Activated naive CD8-positive, alpha-beta T cell treated with anti-CD3 and anti-CD28 coated beads, Interleukin-2, amount 10 ng/mL, durations not matched to agents 7 days and 5 days (primary cell): ENCODE measurements around the gene BNC2. TPM values are rescaled to one million over a fixed set of nuclear protein-coding genes. Genes with fewer than 3 reads are reported as not detected.
"Not testable (repeated sequence)": the region's sequence is repeated elsewhere in the genome, so short reads cannot be mapped to it uniquely, and the experiment has no call there.

Experiments
- ATAC-seq: fragments of 150-1000 bp; cut with Tn5 transposase; one replicate; pipeline ENCODE4 v1.10.0; 2021; ENCODE audit warnings: low read depth, moderate library complexity
- POLR2A ChIA-PET: fragments of 350-600 bp; sonication (Branson Sonifier 250); formaldehyde crosslinking; loops from one replicate; lab custom pipeline; 2021; ENCODE audit warnings: antibody characterized with exemption; lab: Charles Lee
- DNase-seq: peaks from one replicate; pipeline ENCODE4 v3.0.0; 2021
- H3K27ac Mint-ChIP-seq: one replicate; pipeline ENCODE4 v1.8.0; 2022; ENCODE audit warnings: mild to moderate bottlenecking, mixed read lengths
- H3K27me3 Mint-ChIP-seq: one replicate; pipeline ENCODE4 v1.8.0; 2022; ENCODE audit warnings: mild to moderate bottlenecking, moderate library complexity, mixed read lengths
- H3K36me3 Mint-ChIP-seq: one replicate; pipeline ENCODE4 v1.8.0; 2021; ENCODE audit warnings: mild to moderate bottlenecking, mixed read lengths
- H3K4me1 Mint-ChIP-seq: one replicate; pipeline ENCODE4 v1.8.0; 2021; ENCODE audit warnings: mixed read lengths
- H3K4me3 Mint-ChIP-seq: one replicate; pipeline ENCODE4 v1.8.0; 2022; ENCODE audit warnings: mild to moderate bottlenecking, moderate library complexity, mixed read lengths
- H3K9me3 Mint-ChIP-seq: one replicate; pipeline ENCODE4 v1.8.0; 2021; ENCODE audit warnings: mixed read lengths
- total RNA-seq, 2 experiments: library from RNA; stranded (reverse); gene quantifications; one replicate each; pipeline ENCODE4 v1.2.3, GENCODE V29; 2021

The BNC2 gene
- total RNA-seq, result not detected

GRCh38 chr9:16870596-16871335 lies at the start of gene BNC2:
Gene BNC2, minus strand, starts transcription at chr9:16870670. Its CDS starts 22 bp downstream, at chr9:16870648.
- peaks cover 5% of the 10 kb centered on the region for H3K4me1 Mint-ChIP-seq
- POLR2A ChIA-PET, result no interaction called here
- H3K9me3 Mint-ChIP-seq, result no peaks in the 10 kb centered on the region
- no peak for ATAC-seq
- peaks cover 54% of the 10 kb centered on the region for H3K27me3 Mint-ChIP-seq
- H3K27ac Mint-ChIP-seq, result no peak within 1 kb of the TSS
- peak; percentile 28 for DNase-seq
- peak within 1 kb of the TSS; percentile 82 for H3K4me3 Mint-ChIP-seq
- H3K36me3 Mint-ChIP-seq, result peaks cover 2% of the 10 kb centered on the region

GRCh38 chr9:16918920-16919319 lies 48.5 kb upstream of the BNC2 start:
- H3K4me3 Mint-ChIP-seq, result no peak overlapping the region
- no peaks in the 10 kb centered on the region for H3K4me1 Mint-ChIP-seq
- no peaks in the 10 kb centered on the region for H3K27me3 Mint-ChIP-seq
- no peaks in the 10 kb centered on the region for H3K36me3 Mint-ChIP-seq
- no peak overlapping the region for H3K27ac Mint-ChIP-seq
- no peak for DNase-seq
- no peak for ATAC-seq
- POLR2A ChIA-PET, result no interaction called here
- peaks cover 1% of the 10 kb centered on the region for H3K9me3 Mint-ChIP-seq

GRCh38 chr9:16915126-16915831 lies 44.8 kb upstream of the BNC2 start:
- Mint-ChIP-seq H3K4me1 (no peaks in the 10 kb centered on the region), H3K9me3 (peaks cover 1% of the 10 kb centered on the region), H3K27ac (no peak overlapping the region), H3K36me3 (no peaks in the 10 kb centered on the region), H3K27me3 (no peaks in the 10 kb centered on the region), H3K4me3 (no peak overlapping the region)
- POLR2A ChIA-PET, result no interaction called here
- ATAC-seq (no peak), DNase-seq (no peak)

- POLR2A ChIA-PET, result no interaction called here
- no peaks in the 10 kb centered on the region for H3K4me1 Mint-ChIP-seq
- H3K4me3 Mint-ChIP-seq, result no peak overlapping the region
- ATAC-seq (no peak), DNase-seq (no peak)
- no peaks in the 10 kb centered on the region for H3K9me3 Mint-ChIP-seq
- H3K36me3 Mint-ChIP-seq, result no peaks in the 10 kb centered on the region
- no peaks in the 10 kb centered on the region for H3K27me3 Mint-ChIP-seq
- H3K27ac Mint-ChIP-seq, result no peak overlapping the region
These were observed 41.7 kb upstream of the BNC2 start for GRCh38 chr9:16912197-16912596.

GRCh38 chr9:16908206-16908605 lies 37.7 kb upstream of the BNC2 start:
- POLR2A ChIA-PET, H3K4me3 Mint-ChIP-seq, H3K9me3 Mint-ChIP-seq, H3K4me1 Mint-ChIP-seq, H3K27ac Mint-ChIP-seq, H3K36me3 Mint-ChIP-seq, DNase-seq, H3K27me3 Mint-ChIP-seq, ATAC-seq: not testable (repeated sequence)

- Mint-ChIP-seq H3K27ac (no peak overlapping the region), H3K9me3 (peaks cover 6% of the 10 kb centered on the region)
- ATAC-seq, result no peak
These were observed 34.2 kb upstream of the BNC2 start for GRCh38 chr9:16904655-16905054.

GRCh38 chr9:16901590-16901989 lies 31.1 kb upstream of the BNC2 start:
- no peak for ATAC-seq
- Mint-ChIP-seq H3K36me3 (no peaks in the 10 kb centered on the region), H3K4me3 (no peak overlapping the region), H3K4me1 (no peaks in the 10 kb centered on the region), H3K27ac (no peak overlapping the region), H3K9me3 (peaks cover 8% of the 10 kb centered on the region), H3K27me3 (no peaks in the 10 kb centered on the region)
- no peak for DNase-seq
- POLR2A ChIA-PET, result no interaction called here

More at GRCh38 chr9:16904655-16905054, 34.2 kb upstream of the BNC2 start:
- POLR2A ChIA-PET, result no interaction called here
- Mint-ChIP-seq H3K27me3 (no peaks in the 10 kb centered on the region), H3K4me1 (no peaks in the 10 kb centered on the region), H3K4me3 (no peak overlapping the region), H3K36me3 (no peaks in the 10 kb centered on the region)
- no peak for DNase-seq

GRCh38 chr9:16899606-16900005 lies 29.1 kb upstream of the BNC2 start:
- peaks cover 8% of the 10 kb centered on the region for H3K9me3 Mint-ChIP-seq
- H3K4me1 Mint-ChIP-seq, result no peaks in the 10 kb centered on the region
- no peaks in the 10 kb centered on the region for H3K27me3 Mint-ChIP-seq
- no peak for DNase-seq
- ATAC-seq, result no peak
- H3K27ac Mint-ChIP-seq, result no peak overlapping the region
- no peak overlapping the region for H3K4me3 Mint-ChIP-seq
- H3K36me3 Mint-ChIP-seq, result no peaks in the 10 kb centered on the region
- POLR2A ChIA-PET, result no interaction called here

- Mint-ChIP-seq H3K36me3 (no peaks in the 10 kb centered on the region), H3K27ac (no peak overlapping the region), H3K9me3 (peaks cover 5% of the 10 kb centered on the region), H3K4me1 (no peaks in the 10 kb centered on the region), H3K27me3 (no peaks in the 10 kb centered on the region), H3K4me3 (no peak overlapping the region)
- DNase-seq (no peak), ATAC-seq (no peak)
- POLR2A ChIA-PET, result no interaction called here
These were observed 28.0 kb upstream of the BNC2 start for GRCh38 chr9:16898464-16898863.

- Mint-ChIP-seq H3K9me3 (peaks cover under 1% of the 10 kb centered on the region), H3K4me3 (no peak overlapping the region), H3K27me3 (no peaks in the 10 kb centered on the region), H3K4me1 (peaks cover 1% of the 10 kb centered on the region), H3K27ac (no peak overlapping the region), H3K36me3 (no peaks in the 10 kb centered on the region)
- POLR2A ChIA-PET, result no interaction called here
- no peak for ATAC-seq
- DNase-seq, result no peak
These were observed 18.1 kb upstream of the BNC2 start for GRCh38 chr9:16888594-16888993.

GRCh38 chr9:16885931-16886330 lies 15.5 kb upstream of the BNC2 start:
- POLR2A ChIA-PET, result no interaction called here
- ATAC-seq (no peak), DNase-seq (no peak)
- no peaks in the 10 kb centered on the region for H3K27me3 Mint-ChIP-seq
- H3K36me3 Mint-ChIP-seq, result no peaks in the 10 kb centered on the region
- H3K9me3 Mint-ChIP-seq, result peaks cover 3% of the 10 kb centered on the region
- H3K4me3 Mint-ChIP-seq, result no peak overlapping the region
- H3K27ac Mint-ChIP-seq, result no peak overlapping the region
- peaks cover 3% of the 10 kb centered on the region for H3K4me1 Mint-ChIP-seq

- ATAC-seq, result no peak
These were observed 14.6 kb upstream of the BNC2 start for GRCh38 chr9:16884952-16885513.

GRCh38 chr9:16884373-16884772 lies 13.9 kb upstream of the BNC2 start:
- DNase-seq (no peak), ATAC-seq (no peak)
- no peak overlapping the region for H3K27ac Mint-ChIP-seq

More at GRCh38 chr9:16884952-16885513, 14.6 kb upstream of the BNC2 start:
- no peaks in the 10 kb centered on the region for H3K36me3 Mint-ChIP-seq
- no peak for DNase-seq
- POLR2A ChIA-PET, result no interaction called here
- no peaks in the 10 kb centered on the region for H3K27me3 Mint-ChIP-seq
- no peak overlapping the region for H3K27ac Mint-ChIP-seq
- H3K9me3 Mint-ChIP-seq, result peaks cover 3% of the 10 kb centered on the region
- H3K4me1 Mint-ChIP-seq, result peaks cover 3% of the 10 kb centered on the region
- no peak overlapping the region for H3K4me3 Mint-ChIP-seq

GRCh38 chr9:16883586-16883985 lies 13.1 kb upstream of the BNC2 start:
- ATAC-seq (no peak), DNase-seq (no peak)
- POLR2A ChIA-PET, result no interaction called here
- Mint-ChIP-seq H3K4me3 (no peak overlapping the region), H3K9me3 (peaks cover 3% of the 10 kb centered on the region), H3K27me3 (no peaks in the 10 kb centered on the region), H3K27ac (no peak overlapping the region), H3K36me3 (no peaks in the 10 kb centered on the region), H3K4me1 (peaks cover 3% of the 10 kb centered on the region)

More at GRCh38 chr9:16884373-16884772, 13.9 kb upstream of the BNC2 start:
- H3K36me3 Mint-ChIP-seq, result no peaks in the 10 kb centered on the region
- no peaks in the 10 kb centered on the region for H3K27me3 Mint-ChIP-seq
- POLR2A ChIA-PET, result no interaction called here
- peaks cover 3% of the 10 kb centered on the region for H3K9me3 Mint-ChIP-seq
- no peak overlapping the region for H3K4me3 Mint-ChIP-seq
- peaks cover 3% of the 10 kb centered on the region for H3K4me1 Mint-ChIP-seq
